Measurements from ENCODE around the gene FAAP24. TPM values are rescaled to one million over a fixed set of nuclear protein-coding genes. Genes with fewer than 3 reads are reported as not detected.

FAAP24 gene
- total RNA-seq, 4 donors from 2014 or later: 0.48 to 0.55 TPM; not detected in 2

DNA sequence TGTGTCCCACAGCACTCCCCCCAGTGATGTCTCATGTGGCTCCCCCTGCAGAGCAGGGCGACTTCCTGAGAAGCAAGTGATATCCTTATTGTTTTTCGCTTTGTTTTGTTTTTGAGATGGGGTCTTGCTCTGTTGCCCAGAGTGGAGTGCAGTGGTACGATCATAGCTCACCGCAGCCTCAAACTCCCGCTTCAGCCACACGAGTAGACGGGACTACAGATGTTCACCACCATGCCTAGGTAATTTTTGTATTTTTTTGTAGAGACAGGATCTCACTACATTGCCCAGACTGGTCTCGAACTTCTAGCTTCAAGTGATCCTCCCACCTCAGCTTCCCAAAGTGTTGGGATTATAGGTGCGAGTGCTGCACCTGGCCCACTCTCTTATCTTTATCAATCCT lies 5.3 kb upstream of the FAAP24 start:
- WGBS, 2 donors (ENCODE audit: low coverage in 1 of 2): 96 to 100% methylated on average over 2 to 9 of the region's 9 CpGs
- TF ChIP-seq EP300 (IDR thresholded peaks at IDR 0.05; ENCODE audit: low read depth): no peak
- TF ChIP-seq, protein P1, sequence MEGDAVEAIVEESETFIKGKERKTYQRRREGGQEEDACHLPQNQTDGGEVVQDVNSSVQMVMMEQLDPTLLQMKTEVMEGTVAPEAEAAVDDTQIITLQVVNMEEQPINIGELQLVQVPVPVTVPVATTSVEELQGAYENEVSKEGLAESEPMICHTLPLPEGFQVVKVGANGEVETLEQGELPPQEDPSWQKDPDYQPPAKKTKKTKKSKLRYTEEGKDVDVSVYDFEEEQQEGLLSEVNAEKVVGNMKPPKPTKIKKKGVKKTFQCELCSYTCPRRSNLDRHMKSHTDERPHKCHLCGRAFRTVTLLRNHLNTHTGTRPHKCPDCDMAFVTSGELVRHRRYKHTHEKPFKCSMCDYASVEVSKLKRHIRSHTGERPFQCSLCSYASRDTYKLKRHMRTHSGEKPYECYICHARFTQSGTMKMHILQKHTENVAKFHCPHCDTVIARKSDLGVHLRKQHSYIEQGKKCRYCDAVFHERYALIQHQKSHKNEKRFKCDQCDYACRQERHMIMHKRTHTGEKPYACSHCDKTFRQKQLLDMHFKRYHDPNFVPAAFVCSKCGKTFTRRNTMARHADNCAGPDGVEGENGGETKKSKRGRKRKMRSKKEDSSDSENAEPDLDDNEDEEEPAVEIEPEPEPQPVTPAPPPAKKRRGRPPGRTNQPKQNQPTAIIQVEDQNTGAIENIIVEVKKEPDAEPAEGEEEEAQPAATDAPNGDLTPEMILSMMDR (IDR thresholded peaks at IDR 0.05): no peak
- TF ChIP-seq POLR2AphosphoS5 (IDR thresholded peaks at IDR 0.05): no peak
- no peak for TF ChIP-seq POLR2A (IDR thresholded peaks at IDR 0.05)
- in situ Hi-C loops (cut with MboI; ENCODE audit: low pct_ligation_motif_present in 1 of 4, low pct_unique_long_range_greater_than_20kb in 1 of 4, low sequenced_read_pairs in 3 of 4): loop anchor here in 1 of 4 donors (10.0 kb wide), 1 partner anchor 282 kb away; no protein-coding TSS in a partner anchor
- Histone ChIP-seq H3K27ac (no peak overlapping the region), H3K36me3 (peaks cover 0 to 27% (median 4%) of the 10 kb centered on the region in 4 donors), H3K27me3 (no peaks in the 10 kb centered on the region), H3K9me3 (no peaks in the 10 kb centered on the region), H3K4me3 (no peak overlapping the region), H3K4me1 (peaks cover 4 to 16% (median 14%) of the 10 kb centered on the region in 4 donors)
- intact Hi-C loops (cut with DNase I; ENCODE audit: low total_unique reads): no loop called here
- DNase-seq: no peak

GRCh38 chr19:32969549-32969948 lies 2.5 kb upstream of the FAAP24 start:
- H3K4me3 ChIP-seq: no peak overlapping the region
- WGBS, 2 donors (ENCODE audit: low coverage in 1 of 2): 91% methylated on average over 10 of the region's 10 CpGs; no CpG with 5 or more reads in 1 of the 2 donors
- DNase-seq: no peak
- in situ Hi-C loops (cut with MboI; ENCODE audit: low pct_ligation_motif_present in 1 of 4, low pct_unique_long_range_greater_than_20kb in 1 of 4, low sequenced_read_pairs in 3 of 4): loop anchor here in 1 of 4 donors (10.0 kb wide), 1 partner anchor 285 kb away; no protein-coding TSS in a partner anchor
- no peak overlapping the region for H3K27ac ChIP-seq
- no peaks in the 10 kb centered on the region for H3K9me3 ChIP-seq
- peaks cover 4 to 18% (median 14%) of the 10 kb centered on the region in 4 donors for H3K4me1 ChIP-seq
- TF ChIP-seq, protein P1 (IDR thresholded peaks at IDR 0.05): no peak
- TF ChIP-seq POLR2AphosphoS5 (IDR thresholded peaks at IDR 0.05) (no peak), EP300 (IDR thresholded peaks at IDR 0.05; ENCODE audit: low read depth) (no peak), POLR2A (IDR thresholded peaks at IDR 0.05) (no peak)
- no peaks in the 10 kb centered on the region for H3K27me3 ChIP-seq
- intact Hi-C loops (cut with DNase I; ENCODE audit: low total_unique reads): no loop called here
- peaks cover 0 to 12% (median 4%) of the 10 kb centered on the region in 4 donors for H3K36me3 ChIP-seq

DNA sequence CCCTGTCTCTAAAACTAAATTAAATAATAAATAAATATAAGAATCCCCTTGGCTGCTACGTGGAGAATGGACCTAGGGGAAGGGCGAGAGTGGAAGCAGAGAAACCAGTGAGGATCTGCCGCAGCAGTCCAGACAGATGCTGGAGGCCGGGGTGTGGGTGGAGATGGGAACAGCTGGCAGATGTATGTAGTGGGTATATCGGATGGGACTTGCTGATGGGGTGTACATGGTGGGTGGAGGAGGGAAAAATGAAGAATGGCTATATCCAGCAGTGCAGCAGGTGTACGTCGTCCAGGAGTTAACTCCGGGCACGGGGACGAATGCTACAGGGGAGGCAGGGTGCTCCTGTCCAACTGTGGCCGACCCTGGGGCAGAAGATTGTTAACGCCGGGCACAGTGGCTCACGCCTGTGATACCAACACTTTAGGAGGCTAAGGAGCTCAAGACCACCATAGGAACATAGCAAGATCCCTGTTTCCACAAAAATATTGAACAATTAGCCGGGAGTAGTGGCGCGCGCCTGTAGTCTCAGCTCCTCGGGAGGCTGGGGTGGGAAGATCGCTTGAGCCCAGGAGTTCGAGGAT lies 938 bp upstream of the FAAP24 start:
- peak overlapping the region; percentile 45 to 82 (median 78) for H3K27ac ChIP-seq
- H3K4me3 ChIP-seq: peak overlapping the region; percentile 72 to 89 (median 82)
- intact Hi-C loops (cut with DNase I; ENCODE audit: low total_unique reads): no loop called here
- in situ Hi-C loops (cut with MboI; ENCODE audit: low pct_ligation_motif_present in 1 of 4, low pct_unique_long_range_greater_than_20kb in 1 of 4, low sequenced_read_pairs in 3 of 4): loop anchor here in 1 of 4 donors (10.0 kb wide), 1 partner anchor 154 kb away; no protein-coding TSS in a partner anchor
- H3K4me1 ChIP-seq: peaks cover 4 to 18% (median 14%) of the 10 kb centered on the region in 4 donors
- TF ChIP-seq, protein P1 (IDR thresholded peaks at IDR 0.05): no peak
- no peak for TF ChIP-seq EP300 (IDR thresholded peaks at IDR 0.05; ENCODE audit: low read depth)
- no peak for TF ChIP-seq POLR2A (IDR thresholded peaks at IDR 0.05)
- no peak for TF ChIP-seq POLR2AphosphoS5 (IDR thresholded peaks at IDR 0.05)
- no peaks in the 10 kb centered on the region for H3K27me3 ChIP-seq
- H3K36me3 ChIP-seq: no peaks in the 10 kb centered on the region
- no peak for DNase-seq
- H3K9me3 ChIP-seq: no peaks in the 10 kb centered on the region
- WGBS, 2 donors (ENCODE audit: low coverage in 1 of 2): 23 to 70% methylated on average over 2 to 21 of the region's 21 CpGs

DNA sequence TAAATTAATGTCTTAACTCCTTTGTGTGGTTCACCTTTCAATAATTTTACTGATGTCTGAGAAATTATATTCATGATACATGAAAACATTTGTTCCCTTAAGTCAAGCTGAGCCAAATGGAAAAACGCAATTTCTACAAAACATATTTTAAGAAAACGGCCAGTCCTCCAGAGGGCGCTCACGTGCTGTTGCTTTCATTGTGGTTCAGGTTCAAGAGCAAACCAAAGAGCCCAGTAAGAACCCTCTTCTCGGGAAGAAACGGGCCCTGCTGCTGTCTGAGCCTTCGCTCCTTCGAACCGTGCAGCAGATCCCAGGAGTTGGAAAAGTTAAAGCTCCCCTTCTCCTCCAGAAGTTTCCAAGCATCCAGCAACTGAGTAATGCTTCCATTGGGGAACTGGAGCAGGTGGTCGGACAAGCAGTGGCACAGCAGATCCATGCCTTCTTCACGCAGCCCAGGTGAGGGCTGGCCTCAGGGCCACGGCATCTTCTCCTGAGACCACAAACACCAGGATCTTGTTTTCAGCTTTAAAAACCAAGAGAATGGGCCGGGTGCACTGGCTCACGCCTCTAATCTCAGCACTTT lies 4.3 kb downstream of the FAAP24 start:
- Histone ChIP-seq H3K27me3 (no peaks in the 10 kb centered on the region), H3K27ac (peak overlapping the region in 3 of 4 donors; percentile 53 to 76 (median 75)), H3K4me3 (no peak overlapping the region), H3K9me3 (no peaks in the 10 kb centered on the region), H3K36me3 (no peaks in the 10 kb centered on the region), H3K4me1 (peaks cover 0 to 20% (median 12%) of the 10 kb centered on the region in 4 donors)
- peak; percentile 83 for DNase-seq
- WGBS, 2 donors (ENCODE audit: low coverage in 1 of 2): 28 to 37% methylated on average over 7 to 14 of the region's 14 CpGs
- in situ Hi-C loops (cut with MboI; ENCODE audit: low pct_ligation_motif_present in 1 of 4, low pct_unique_long_range_greater_than_20kb in 1 of 4, low sequenced_read_pairs in 3 of 4): loop anchor here (10.0 to 25.0 kb wide), 3 partner anchors 111 to 148 kb away; partner anchors contain the start of gene GPATCH1 (in 1 of the 4)
- intact Hi-C loops (cut with DNase I; ENCODE audit: low total_unique reads): no loop called here
- TF ChIP-seq, protein P1 (IDR thresholded peaks at IDR 0.05): peak; percentile 75 to 86 (median 76)
- no peak for TF ChIP-seq EP300 (IDR thresholded peaks at IDR 0.05; ENCODE audit: low read depth)

All from transverse colon (tissue), 4 donors.